ENCODE measurements around the gene SMKR1.

SMKR1 gene

DNA sequence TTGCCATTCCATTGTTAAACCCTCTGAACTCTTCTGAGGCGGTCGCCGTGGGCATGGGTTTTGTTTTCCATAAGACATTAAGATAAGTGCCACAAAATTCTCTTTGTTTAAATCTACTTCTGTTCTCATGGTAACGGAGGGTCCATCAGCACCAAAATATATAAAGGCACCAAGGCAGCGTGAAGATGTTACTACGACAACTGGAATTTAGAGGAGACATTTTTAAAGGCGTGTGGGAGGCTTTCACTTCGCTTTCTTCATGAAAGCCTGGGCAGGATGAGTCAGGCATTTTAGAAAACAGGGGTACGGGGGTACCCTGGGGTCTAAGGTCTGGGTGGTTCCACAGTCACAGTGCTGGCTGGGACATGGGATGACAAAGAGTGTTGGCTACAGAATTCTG, 34.0 kb downstream of the SMKR1 start:
- no peaks in the 10 kb centered on the region for H3K36me3 ChIP-seq
- H3K27me3 ChIP-seq, result no peaks in the 10 kb centered on the region
- H3K4me3 ChIP-seq, result no peak overlapping the region
- no peak for TF ChIP-seq Cebpa-rat (IDR thresholded peaks at IDR 0.05)
- no peaks in the 10 kb centered on the region for H3K4me1 ChIP-seq
- no peak overlapping the region for H3K4me2 ChIP-seq
- H3K27ac ChIP-seq, result no peak overlapping the region
- H3K9ac ChIP-seq, result no peak overlapping the region
- no peaks in the 10 kb centered on the region for H4K20me1 ChIP-seq
- no peaks in the 10 kb centered on the region for H3K9me3 ChIP-seq

GRCh38 chr7:129538790-129539189, 36.5 kb downstream of the SMKR1 start:
- Histone ChIP-seq H3K4me3 (no peak overlapping the region), H3K36me3 (no peaks in the 10 kb centered on the region), H3K27me3 (no peaks in the 10 kb centered on the region), H3K4me1 (no peaks in the 10 kb centered on the region), H3K9ac (no peak overlapping the region), H4K20me1 (no peaks in the 10 kb centered on the region), H3K4me2 (no peak overlapping the region), H3K9me3 (no peaks in the 10 kb centered on the region), H3K27ac (no peak overlapping the region)
- no peak for TF ChIP-seq Cebpa-rat (IDR thresholded peaks at IDR 0.05)

DNA sequence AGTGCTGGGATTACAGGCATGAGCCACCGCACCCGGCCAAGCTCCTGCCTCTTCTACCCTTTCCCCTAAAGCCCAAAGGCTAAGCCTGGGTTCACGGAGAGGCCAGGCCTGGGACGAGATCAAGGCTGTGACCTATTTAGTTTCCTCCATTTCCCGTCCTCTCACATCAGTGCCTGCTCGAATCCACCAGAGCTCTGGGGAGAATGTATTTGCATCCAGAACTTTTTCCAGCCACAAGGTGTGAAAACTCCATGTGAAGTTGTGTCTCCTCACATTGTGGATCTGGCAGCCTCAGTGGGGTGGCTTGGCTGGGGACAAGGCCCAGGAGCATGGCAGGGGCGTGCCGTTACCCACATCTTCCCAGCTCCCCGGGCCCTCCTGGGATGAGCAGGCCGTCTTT, 38.0 kb downstream of the SMKR1 start:
- Histone ChIP-seq H3K27me3 (no peaks in the 10 kb centered on the region), H3K4me3 (no peak overlapping the region), H3K27ac (no peak overlapping the region), H3K9me3 (no peaks in the 10 kb centered on the region), H3K4me1 (no peaks in the 10 kb centered on the region), H3K9ac (no peak overlapping the region), H3K36me3 (no peaks in the 10 kb centered on the region), H3K4me2 (no peak overlapping the region), H4K20me1 (no peaks in the 10 kb centered on the region)
- no peak for TF ChIP-seq Cebpa-rat (IDR thresholded peaks at IDR 0.05)

DNA sequence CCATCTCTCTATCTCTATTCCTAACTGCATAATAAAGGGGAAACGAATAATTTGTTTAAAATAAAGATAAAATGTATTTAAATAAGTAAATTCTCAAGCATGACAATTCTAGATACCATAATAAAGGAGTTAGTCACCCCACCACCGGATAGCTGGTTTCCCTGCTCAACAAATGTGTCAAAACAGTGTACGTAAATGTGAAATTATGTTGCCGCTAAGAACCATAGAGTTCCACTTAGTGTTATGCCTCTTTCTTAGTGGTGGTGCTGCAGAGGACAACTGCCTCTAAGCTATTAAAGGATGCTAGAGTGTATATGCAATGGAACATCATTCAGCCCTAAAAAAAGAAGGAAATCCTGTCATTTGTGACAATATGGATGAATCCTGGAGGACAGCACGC, 42.4 kb downstream of the SMKR1 start:
- Histone ChIP-seq H3K4me3 (no peak overlapping the region), H3K27ac (no peak overlapping the region), H3K36me3 (no peaks in the 10 kb centered on the region), H3K27me3 (no peaks in the 10 kb centered on the region), H3K4me1 (no peaks in the 10 kb centered on the region), H3K9ac (no peak overlapping the region), H3K4me2 (no peak overlapping the region), H4K20me1 (no peaks in the 10 kb centered on the region), H3K9me3 (no peaks in the 10 kb centered on the region)
- TF ChIP-seq Cebpa-rat (IDR thresholded peaks at IDR 0.05), result no peak

- H3K9me3 ChIP-seq, result no peaks in the 10 kb centered on the region
- no peak overlapping the region for H3K27ac ChIP-seq
- H4K20me1 ChIP-seq, result no peaks in the 10 kb centered on the region
- H3K4me2 ChIP-seq, result no peak overlapping the region
- no peaks in the 10 kb centered on the region for H3K4me1 ChIP-seq
- H3K4me3 ChIP-seq, result no peak overlapping the region
- H3K36me3 ChIP-seq, result no peaks in the 10 kb centered on the region
- no peak overlapping the region for H3K9ac ChIP-seq
- TF ChIP-seq Cebpa-rat (IDR thresholded peaks at IDR 0.05), result no peak
- no peaks in the 10 kb centered on the region for H3K27me3 ChIP-seq
Observed at GRCh38 chr7:129550693-129551360, 48.5 kb downstream of the SMKR1 start.

GRCh38 chr7:129553899-129554461, 51.6 kb downstream of the SMKR1 start:
- H3K27ac ChIP-seq, result no peak overlapping the region
- no peaks in the 10 kb centered on the region for H4K20me1 ChIP-seq
- no peaks in the 10 kb centered on the region for H3K4me1 ChIP-seq
- H3K27me3 ChIP-seq, result no peaks in the 10 kb centered on the region
- H3K36me3 ChIP-seq, result no peaks in the 10 kb centered on the region
- H3K9ac ChIP-seq, result no peak overlapping the region
- no peak overlapping the region for H3K4me2 ChIP-seq
- no peak overlapping the region for H3K4me3 ChIP-seq
- no peaks in the 10 kb centered on the region for H3K9me3 ChIP-seq
- no peak for TF ChIP-seq Cebpa-rat (IDR thresholded peaks at IDR 0.05)

- no peak overlapping the region for H3K9ac ChIP-seq
- H3K4me2 ChIP-seq, result no peak overlapping the region
- H3K36me3 ChIP-seq, result no peaks in the 10 kb centered on the region
- H3K27ac ChIP-seq, result no peak overlapping the region
- TF ChIP-seq Cebpa-rat (IDR thresholded peaks at IDR 0.05), result no peak
- no peaks in the 10 kb centered on the region for H3K27me3 ChIP-seq
- H3K9me3 ChIP-seq, result no peaks in the 10 kb centered on the region
- H3K4me1 ChIP-seq, result no peaks in the 10 kb centered on the region
- H3K4me3 ChIP-seq, result no peak overlapping the region
- no peaks in the 10 kb centered on the region for H4K20me1 ChIP-seq
Observed at GRCh38 chr7:129556607-129557133, 54.3 kb downstream of the SMKR1 start.

DNA sequence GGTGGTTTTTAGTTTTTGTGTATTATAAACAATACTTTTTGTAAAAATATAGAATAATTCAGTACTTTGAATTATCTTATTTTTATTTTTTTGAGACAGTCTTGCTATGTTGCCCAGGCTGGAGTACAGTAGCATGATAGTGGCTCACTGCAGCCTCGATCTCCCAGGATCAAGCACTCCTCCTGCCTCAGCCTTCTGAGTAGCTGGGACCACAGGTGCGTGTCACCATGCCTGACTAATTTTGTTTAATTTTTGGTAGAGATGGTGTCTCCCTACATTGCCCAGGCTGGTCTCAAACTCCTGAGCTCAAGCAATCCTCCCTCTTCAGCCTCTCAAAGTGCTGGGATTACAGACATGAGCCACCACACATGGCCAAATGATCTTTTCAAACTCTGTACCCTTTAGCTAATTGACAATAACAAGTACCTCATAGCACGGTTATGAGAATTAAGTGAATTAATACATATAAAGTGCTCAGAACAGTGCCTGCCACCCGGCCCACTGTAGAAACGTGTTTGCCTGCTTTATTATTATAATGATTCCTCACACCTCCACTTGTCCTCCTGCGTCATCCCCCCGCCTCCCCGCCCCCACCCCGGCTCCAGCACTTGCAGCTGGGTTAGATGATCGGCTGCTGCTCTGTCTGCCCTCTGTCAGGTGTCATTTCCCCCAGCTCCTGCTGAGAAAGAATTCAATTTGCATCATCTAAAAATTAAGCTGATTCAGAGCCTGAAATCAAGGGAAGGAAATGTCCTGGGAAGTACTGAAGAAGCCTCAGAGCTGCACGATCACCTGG, 55.6 kb downstream of the SMKR1 start:
- TF ChIP-seq Cebpa-rat (IDR thresholded peaks at IDR 0.05), result no peak
- H3K9me3 ChIP-seq, result no peaks in the 10 kb centered on the region
- no peaks in the 10 kb centered on the region for H3K36me3 ChIP-seq
- H3K4me1 ChIP-seq, result no peaks in the 10 kb centered on the region
- H3K27ac ChIP-seq, result no peak overlapping the region
- no peak overlapping the region for H3K9ac ChIP-seq
- H4K20me1 ChIP-seq, result no peaks in the 10 kb centered on the region
- H3K4me2 ChIP-seq, result no peak overlapping the region
- H3K27me3 ChIP-seq, result no peaks in the 10 kb centered on the region
- no peak overlapping the region for H3K4me3 ChIP-seq

DNA sequence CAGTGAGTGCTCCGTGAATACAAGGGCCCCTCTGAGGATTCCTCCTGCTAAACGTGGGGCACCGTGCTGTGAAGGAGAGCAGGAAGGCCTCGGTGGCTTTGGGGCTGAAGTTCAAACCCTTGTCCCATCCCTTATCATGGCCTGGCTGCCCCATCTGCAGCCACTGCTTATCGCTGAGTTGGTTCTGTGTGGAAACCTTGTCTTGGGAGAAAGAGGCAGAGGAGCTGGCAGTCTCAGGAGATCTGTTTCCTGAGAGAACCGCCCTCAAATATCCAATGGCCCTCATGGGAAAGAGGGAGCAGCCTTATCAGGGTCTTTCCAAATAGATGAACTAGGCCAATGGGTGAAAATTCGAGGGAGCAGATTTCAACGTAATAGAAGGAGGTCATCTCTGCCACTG, 57.2 kb downstream of the SMKR1 start:
- H3K4me2 ChIP-seq, result no peak overlapping the region
- H3K4me3 ChIP-seq, result no peak overlapping the region
- no peaks in the 10 kb centered on the region for H3K27me3 ChIP-seq
- no peak overlapping the region for H3K9ac ChIP-seq
- no peaks in the 10 kb centered on the region for H3K36me3 ChIP-seq
- no peak overlapping the region for H3K27ac ChIP-seq
- no peaks in the 10 kb centered on the region for H4K20me1 ChIP-seq
- no peaks in the 10 kb centered on the region for H3K4me1 ChIP-seq
- TF ChIP-seq Cebpa-rat (IDR thresholded peaks at IDR 0.05), result no peak
- H3K9me3 ChIP-seq, result no peaks in the 10 kb centered on the region

DNA sequence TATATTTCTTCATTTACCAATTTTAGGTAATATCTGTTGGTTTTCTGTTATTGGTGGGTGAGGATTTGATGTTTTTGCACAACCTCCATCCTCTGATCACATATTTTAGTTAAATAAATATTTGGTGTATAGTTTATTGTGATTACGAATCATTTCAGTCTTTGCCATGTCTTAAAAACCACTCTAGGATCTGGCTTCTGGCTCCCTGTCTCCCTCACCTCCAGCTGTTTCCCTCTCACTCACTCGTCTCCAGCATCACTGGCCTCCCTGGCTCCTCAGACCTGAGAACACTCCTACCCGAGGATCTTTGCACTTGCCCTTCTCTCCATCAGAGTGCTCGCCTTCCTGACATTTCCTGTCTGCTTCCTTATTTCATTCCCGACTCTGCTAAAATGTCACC, 58.5 kb downstream of the SMKR1 start:
- Histone ChIP-seq H3K27me3 (no peaks in the 10 kb centered on the region), H3K4me1 (no peaks in the 10 kb centered on the region), H3K9ac (no peak overlapping the region), H4K20me1 (no peaks in the 10 kb centered on the region), H3K9me3 (no peaks in the 10 kb centered on the region), H3K36me3 (no peaks in the 10 kb centered on the region), H3K4me3 (no peak overlapping the region), H3K4me2 (no peak overlapping the region), H3K27ac (no peak overlapping the region)
- TF ChIP-seq Cebpa-rat (IDR thresholded peaks at IDR 0.05), result no peak
